Kidney (tissue), 14 donors: ENCODE results near the gene NXPH3. TPM values are rescaled to one million over a fixed set of nuclear protein-coding genes. Genes with fewer than 3 reads are reported as not detected.

Experiments
- DNase-seq, 5 donors: peaks; one replicate each; pipeline ENCODE4 v3.0.0-alpha.2; 2013 to 2020
- FAIRE-seq: peaks from 2 replicates; lab custom pipeline; 2012; peaks lifted over from hg19 to GRCh38; lab: Jason Lieb, UNC
- H3K27ac ChIP-seq, 2 donors: one replicate each; pipeline ENCODE4 v1.7.0; 2013; ENCODE audit warnings: low read depth in 2 of 2, low read length in 2 of 2, inconsistent platforms in 1 of 2
- H3K27me3 ChIP-seq: one replicate; pipeline ENCODE4 v1.7.1; 2013; ENCODE audit warnings: low read length, inconsistent platforms; ENCODE audit not compliant: control insufficient read depth, insufficient read depth
- H3K36me3 ChIP-seq, 3 donors: one replicate each; pipeline versions ENCODE4 v1.7.0 to v1.7.1; 2013; ENCODE audit warnings: low read length in 3 of 3, control low read depth in 1 of 3, inconsistent platforms in 1 of 3; ENCODE audit not compliant: insufficient read depth in 3 of 3, control insufficient read depth in 2 of 3
- H3K4me1 ChIP-seq, 3 donors: one replicate each; pipeline versions ENCODE4 v1.7.0 to v1.7.1; 2013; ENCODE audit warnings: low read length in 3 of 3, inconsistent platforms in 1 of 3, low read depth in 1 of 3; ENCODE audit not compliant: control insufficient read depth in 2 of 3, insufficient read depth in 2 of 3
- H3K4me3 ChIP-seq, 3 donors: one replicate each; pipeline versions ENCODE4 v1.7.0 to v1.8.1; 2013; ENCODE audit warnings: low read length in 3 of 3, control low read depth in 1 of 3, inconsistent platforms in 1 of 3
- H3K9ac ChIP-seq, 3 donors: one replicate each; pipeline versions ENCODE4 v1.7.0 to v1.7.1; 2013; ENCODE audit warnings: low read length in 3 of 3, control low read depth in 1 of 3, inconsistent platforms in 1 of 3
- H3K9me3 ChIP-seq, 3 donors: one replicate each; pipeline versions ENCODE4 v1.7.0 to v1.7.1; 2013; ENCODE audit warnings: low read length in 3 of 3, control low read depth in 1 of 3, inconsistent platforms in 1 of 3; ENCODE audit not compliant: control insufficient read depth in 2 of 3, insufficient read depth in 1 of 3
- intact Hi-C: fragments of 100-400 bp; cut with DNase I; formaldehyde crosslinking; loops from one replicate; pipeline ENCODE4 v1.11.1; 2022
- polyA plus RNA-seq: library from polyadenylated mRNA; stranded (reverse); fragments of 350-450 nt; fragmentation: Illumina TruSeq; extraction: RNeasy Lipid Tissue Mini Kit (QIAGEN cat#74804); gene quantifications from one replicate; pipeline ENCODE4 v1.2.3, GENCODE V29; 2014; ENCODE audit warnings: low read depth, low replicate concordance; ENCODE audit not compliant: insufficient read depth
- total RNA-seq: library from RNA; stranded (reverse); fragmentation: NEBNext Ultra II Directional; extraction: Animal tissue kit (Norgen Biotek cat#: 25700); gene quantifications from one replicate; pipeline ENCODE4 v1.2.1, GENCODE V29; 2021
- TF ChIP-seq, protein P1 (sequence below): IDR thresholded peaks from 3 replicates; pipeline ENCODE4 v1.5.1; 2012; ENCODE audit warnings: mild to moderate bottlenecking, moderate library complexity, borderline replicate concordance; ENCODE audit not compliant: insufficient read depth; ENCODE audit errors: extremely low read depth
- donor health status: control.
- donor health status: control.
- donor health status: control.
- donor health status: control.
- donor health status: control.
- donor health status: DM: yes; HTN: yes; CAD: no.
- donor health status: Normal renal cell carcinoma (clear cell type).

NXPH3 gene
- total and polyA plus RNA-seq, 2 donors from 2014 or later = 0.98 to 1.2 TPM

- Histone ChIP-seq H3K36me3 (peaks cover 0 to 43% (median 41%) of the 10 kb centered on the region in 3 donors), H3K9ac (no peak overlapping the region), H3K9me3 (no peaks in the 10 kb centered on the region), H3K4me1 (no peaks in the 10 kb centered on the region), H3K27ac (no peak overlapping the region), H3K4me3 (no peak overlapping the region), H3K27me3 (no peaks in the 10 kb centered on the region)
- FAIRE-seq (no peak), DNase-seq (no peak)
- TF ChIP-seq, protein P1, sequence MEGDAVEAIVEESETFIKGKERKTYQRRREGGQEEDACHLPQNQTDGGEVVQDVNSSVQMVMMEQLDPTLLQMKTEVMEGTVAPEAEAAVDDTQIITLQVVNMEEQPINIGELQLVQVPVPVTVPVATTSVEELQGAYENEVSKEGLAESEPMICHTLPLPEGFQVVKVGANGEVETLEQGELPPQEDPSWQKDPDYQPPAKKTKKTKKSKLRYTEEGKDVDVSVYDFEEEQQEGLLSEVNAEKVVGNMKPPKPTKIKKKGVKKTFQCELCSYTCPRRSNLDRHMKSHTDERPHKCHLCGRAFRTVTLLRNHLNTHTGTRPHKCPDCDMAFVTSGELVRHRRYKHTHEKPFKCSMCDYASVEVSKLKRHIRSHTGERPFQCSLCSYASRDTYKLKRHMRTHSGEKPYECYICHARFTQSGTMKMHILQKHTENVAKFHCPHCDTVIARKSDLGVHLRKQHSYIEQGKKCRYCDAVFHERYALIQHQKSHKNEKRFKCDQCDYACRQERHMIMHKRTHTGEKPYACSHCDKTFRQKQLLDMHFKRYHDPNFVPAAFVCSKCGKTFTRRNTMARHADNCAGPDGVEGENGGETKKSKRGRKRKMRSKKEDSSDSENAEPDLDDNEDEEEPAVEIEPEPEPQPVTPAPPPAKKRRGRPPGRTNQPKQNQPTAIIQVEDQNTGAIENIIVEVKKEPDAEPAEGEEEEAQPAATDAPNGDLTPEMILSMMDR = no peak
- intact Hi-C loops = no loop called here
These were observed 28.0 kb downstream of the NXPH3 start for GRCh38 chr17:49603720-49604119.

DNA sequence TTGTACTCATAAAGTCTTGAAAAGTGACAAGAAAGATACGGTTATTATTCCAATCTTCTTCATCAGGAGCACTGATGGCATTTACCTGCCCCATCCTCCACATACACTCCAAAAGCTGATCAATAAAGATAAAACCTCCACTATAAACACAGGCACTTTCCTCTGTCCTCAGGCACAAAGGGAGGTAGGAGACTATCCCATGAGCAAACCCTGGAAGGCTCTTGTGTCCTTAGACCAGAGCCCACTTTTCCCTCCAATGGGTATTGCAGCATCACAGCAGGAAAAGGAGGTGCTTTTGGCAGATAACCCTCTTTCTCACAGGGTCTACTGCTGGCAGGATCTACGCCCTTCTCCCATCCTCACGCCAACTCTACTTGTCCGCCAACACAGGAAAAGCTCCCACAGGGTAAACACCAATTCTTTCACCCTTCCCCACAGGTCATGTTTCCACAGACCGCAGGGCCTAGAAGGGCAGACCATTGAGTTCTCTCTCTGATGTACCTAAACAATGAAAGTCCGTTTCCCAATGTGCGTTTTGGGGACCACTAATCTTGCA, 28.7 kb downstream of the NXPH3 start:
- no peaks in the 10 kb centered on the region for H3K4me1 ChIP-seq
- DNase-seq (no peak), FAIRE-seq (no peak)
- peaks cover 0 to 45% (median 45%) of the 10 kb centered on the region in 3 donors for H3K36me3 ChIP-seq
- H3K27ac ChIP-seq = no peak overlapping the region
- no peak overlapping the region for H3K4me3 ChIP-seq
- no peak overlapping the region for H3K9ac ChIP-seq
- H3K27me3 ChIP-seq = no peaks in the 10 kb centered on the region
- TF ChIP-seq, protein P1 = no peak
- H3K9me3 ChIP-seq = no peaks in the 10 kb centered on the region
- intact Hi-C loops = no loop called here

GRCh38 chr17:49610883-49611584, 35.4 kb downstream of the NXPH3 start:
- Histone ChIP-seq H3K4me3 (no peak overlapping the region), H3K4me1 (no peaks in the 10 kb centered on the region), H3K9me3 (no peaks in the 10 kb centered on the region), H3K27me3 (no peaks in the 10 kb centered on the region), H3K9ac (no peak overlapping the region), H3K27ac (no peak overlapping the region), H3K36me3 (peaks cover 9 to 32% (median 25%) of the 10 kb centered on the region in 3 donors)
- no peak for FAIRE-seq
- TF ChIP-seq, protein P1 = no peak
- no peak for DNase-seq
- intact Hi-C loops = no loop called here
